Urothelium cell line (cell line): Measurements from ENCODE around the gene GMCL1.

Experiments used
- DNase-seq: peaks from one replicate; pipeline ENCODE4 v3.0.0; 2011; ENCODE audit warnings: low spot score, mixed read lengths
- FAIRE-seq: peaks from 2 replicates; lab custom pipeline; 2011; peaks lifted over from hg19 to GRCh38; lab: Jason Lieb, UNC

The GMCL1 gene

DNA sequence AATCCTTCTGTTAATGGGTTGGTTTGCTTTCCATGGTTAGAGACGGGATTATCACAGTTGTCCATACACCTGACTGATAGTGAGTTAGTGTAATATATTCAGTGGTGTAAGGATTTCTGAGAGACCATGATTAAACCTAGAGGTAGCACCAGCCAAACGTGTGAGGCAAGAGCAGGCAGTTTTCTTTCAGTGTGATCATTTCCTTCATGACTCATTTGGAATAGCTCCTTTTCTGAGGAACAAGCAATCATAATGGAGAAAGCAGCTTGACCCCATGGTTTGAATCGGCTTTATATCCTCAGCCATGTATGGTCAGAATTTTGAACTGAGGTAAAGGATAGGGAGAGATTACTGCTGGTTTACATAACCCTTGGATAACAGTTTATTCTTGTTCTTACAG, 88.4 kb downstream of the GMCL1 start:
- FAIRE-seq = no peak
- DNase-seq = peak; percentile 28

DNA sequence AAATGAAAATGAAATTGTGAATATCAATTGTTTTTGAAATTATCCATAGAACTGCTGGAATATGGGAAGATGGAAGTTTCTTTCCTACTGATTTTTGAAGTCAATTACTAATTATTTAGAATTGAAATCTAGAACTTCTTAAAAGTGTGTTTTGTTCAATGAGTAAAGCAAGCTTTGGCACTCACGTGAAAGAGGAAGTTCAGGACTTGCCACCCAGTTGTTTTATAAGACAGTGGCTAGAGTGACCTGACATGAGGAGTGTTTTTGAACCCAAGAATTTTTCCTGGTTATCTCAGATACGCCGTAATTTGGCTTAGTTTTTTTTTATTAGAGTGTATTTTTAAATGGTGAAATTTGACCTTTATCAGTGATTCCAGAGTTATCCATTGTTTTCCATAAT, 88.9 kb downstream of the GMCL1 start:
- FAIRE-seq (no peak), DNase-seq (no peak)

DNA sequence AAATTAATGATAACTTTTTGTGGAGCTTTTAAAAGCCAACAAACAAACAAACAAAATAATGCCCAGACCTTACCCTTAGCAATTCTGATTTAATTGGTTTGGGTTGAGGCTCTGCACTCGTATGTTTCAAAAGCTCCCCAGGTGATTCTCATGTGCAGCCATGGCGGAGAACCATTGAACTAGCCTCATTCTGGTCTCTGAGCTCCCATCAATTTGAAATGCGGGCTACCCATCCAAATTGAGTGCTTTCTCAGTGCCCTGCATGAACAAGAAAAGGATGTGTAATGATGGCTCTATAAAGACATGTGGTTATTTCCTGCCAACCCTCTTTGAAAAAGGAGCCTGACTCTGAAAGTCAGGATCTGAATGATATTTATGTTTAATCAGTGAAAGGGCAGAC, 93.7 kb downstream of the GMCL1 start:
- FAIRE-seq (no peak), DNase-seq (no peak)

DNA sequence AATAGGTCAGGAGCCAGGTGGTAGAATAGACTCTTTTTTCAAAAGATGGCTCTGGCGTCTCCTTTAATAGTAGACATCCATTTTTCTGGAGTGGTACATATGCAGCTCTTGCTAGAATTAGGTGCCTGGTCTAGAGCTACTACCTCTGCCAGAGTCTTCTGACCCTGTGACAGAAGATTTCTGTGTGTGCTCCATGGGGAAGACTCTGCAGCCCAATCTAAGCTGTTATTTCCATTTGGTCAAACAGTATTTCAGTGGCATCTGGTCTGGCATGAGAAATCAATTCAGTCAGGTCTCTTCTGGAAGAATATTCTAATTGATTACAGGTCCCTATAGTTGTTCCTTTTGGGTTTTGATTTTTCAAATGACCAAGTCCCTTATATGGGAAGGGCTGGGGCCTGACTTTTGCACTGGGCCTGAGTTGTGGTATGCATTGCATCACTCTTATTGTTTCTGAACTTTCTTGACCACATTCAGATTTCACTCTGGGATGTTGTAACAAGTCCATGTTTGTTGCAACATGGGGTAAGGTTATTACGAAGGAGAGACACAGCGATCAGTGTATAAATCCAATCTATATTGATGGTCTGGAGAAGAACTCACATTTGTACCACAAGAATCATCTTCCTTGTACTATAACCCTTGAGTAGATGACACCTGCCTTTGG, 97.5 kb downstream of the GMCL1 start:
- no peak for FAIRE-seq
- no peak for DNase-seq
